Kidney epithelial cell (primary cell): ENCODE data around the gene PLD3. TPM values are rescaled to one million over a fixed set of nuclear protein-coding genes. Genes with fewer than 3 reads are reported as not detected.

Experiments used
- DNase-seq: peaks from one replicate; pipeline ENCODE4 v3.0.0-alpha.2; 2010; ENCODE audit warnings: low read depth
- H3K27me3 ChIP-seq: 2 replicates; pipeline ENCODE4 v1.6.0; 2011; ENCODE audit warnings: low read length; ENCODE audit not compliant: control insufficient read depth, insufficient read depth
- H3K36me3 ChIP-seq: 2 replicates; pipeline ENCODE4 v1.5.1; 2011; ENCODE audit warnings: low read length; ENCODE audit not compliant: control insufficient read depth, insufficient read depth
- H3K4me3 ChIP-seq: 2 replicates; pipeline ENCODE4 v1.5.1; 2011; ENCODE audit warnings: low read depth, mild to moderate bottlenecking, control low read depth, low read length
- CTCF ChIP-seq: IDR thresholded peaks from 2 replicates; pipeline ENCODE4 v1.5.1; 2011; ENCODE audit warnings: mild to moderate bottlenecking, moderate library complexity, low read length, control low read depth, inconsistent platforms; ENCODE audit not compliant: insufficient read depth, poor library complexity, severe bottlenecking
- total RNA-seq: library from RNA; depleted of rRNA; stranded (reverse); fragments of >200 nt; gene quantifications from 2 replicates; pipeline ENCODE4 v1.2.3, GENCODE V29; 2015

The PLD3 gene
- total RNA-seq, 1 donor from 2014 or later, result 350 TPM

- DNase-seq, result no peak
- Histone ChIP-seq H3K27me3 (no peaks in the 10 kb centered on the region), H3K36me3 (no peaks in the 10 kb centered on the region), H3K4me3 (no peak overlapping the region)
- no peak for TF ChIP-seq CTCF
Measured at GRCh38 chr19:40417643-40417981, 69.1 kb downstream of the PLD3 start.

- H3K27me3 ChIP-seq, result no peaks in the 10 kb centered on the region
- H3K4me3 ChIP-seq, result no peak overlapping the region
- H3K36me3 ChIP-seq, result no peaks in the 10 kb centered on the region
- DNase-seq, result no peak
- TF ChIP-seq CTCF, result no peak
Measured at GRCh38 chr19:40418040-40418439, 69.5 kb downstream of the PLD3 start.

GRCh38 chr19:40419066-40419612, 70.6 kb downstream of the PLD3 start:
- H3K36me3 ChIP-seq, result no peaks in the 10 kb centered on the region
- no peak for DNase-seq
- no peak for TF ChIP-seq CTCF

GRCh38 chr19:40419780-40420179, 71.3 kb downstream of the PLD3 start:
- no peaks in the 10 kb centered on the region for H3K36me3 ChIP-seq
- H3K4me3 ChIP-seq, result no peak overlapping the region
- DNase-seq, result no peak
- no peak for TF ChIP-seq CTCF
- H3K27me3 ChIP-seq, result no peaks in the 10 kb centered on the region

More at GRCh38 chr19:40419066-40419612, 70.6 kb downstream of the PLD3 start:
- no peaks in the 10 kb centered on the region for H3K27me3 ChIP-seq
- no peak overlapping the region for H3K4me3 ChIP-seq

- TF ChIP-seq CTCF, result no peak
- H3K36me3 ChIP-seq, result no peaks in the 10 kb centered on the region
- DNase-seq, result no peak
- no peak overlapping the region for H3K4me3 ChIP-seq
- no peaks in the 10 kb centered on the region for H3K27me3 ChIP-seq
Measured at GRCh38 chr19:40420451-40420765, 71.9 kb downstream of the PLD3 start.

GRCh38 chr19:40420766-40421765, 72.6 kb downstream of the PLD3 start:
- TF ChIP-seq CTCF, result peak; percentile 99
- DNase-seq, result no peak
- Histone ChIP-seq H3K27me3 (no peaks in the 10 kb centered on the region), H3K36me3 (no peaks in the 10 kb centered on the region), H3K4me3 (peak overlapping the region; percentile 48)
